Erythroblast (primary cell): ENCODE measurements around the gene ANKRD18B.
"Not testable (repeated sequence)": the region's sequence is repeated elsewhere in the genome, so short reads cannot be mapped to it uniquely, and the experiment has no call there.

Source experiments
- GATA1 ChIP-seq: IDR thresholded peaks from 2 replicates; pipeline ENCODE4 v1.6.1; 2011; ENCODE audit warnings: low read depth, mild to moderate bottlenecking, control low read depth, low read length, moderate library complexity
- POLR2A ChIP-seq: IDR thresholded peaks from 2 replicates; pipeline ENCODE4 v1.6.1; 2011; ENCODE audit warnings: mild to moderate bottlenecking, low read length

DNA sequence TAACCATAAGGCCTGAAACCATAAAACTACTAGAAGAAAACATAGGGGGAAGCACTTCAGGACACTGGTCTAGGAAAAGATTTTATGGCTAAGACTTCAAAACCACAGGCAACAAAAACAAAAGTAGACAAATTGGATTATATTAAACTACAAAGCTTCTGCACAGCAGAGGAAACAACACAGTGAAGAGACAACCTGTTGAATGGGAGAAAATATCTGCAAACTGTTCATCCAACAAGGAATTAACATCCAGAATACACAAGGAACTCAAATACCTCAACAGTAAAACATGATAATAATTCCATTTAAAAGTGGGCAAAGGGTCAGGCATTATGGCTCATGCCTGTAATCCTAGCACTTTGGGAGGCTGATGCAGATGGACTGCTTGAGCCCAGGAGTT is 38.7 kb upstream of the ANKRD18B start:
- TF ChIP-seq POLR2A, GATA1: not testable (repeated sequence)
